ENCODE measurements around the gene ACTA1. TPM values are rescaled to one million over a fixed set of nuclear protein-coding genes. Genes with fewer than 3 reads are reported as not detected.

The ACTA1 gene
- total and polyA plus RNA-seq, 2 donors (not counting 3 experiments of a cell fraction or from before 2014, with no cell fraction given) = 0.22 to 0.33 TPM

- Histone ChIP-seq H3K9me1 (replicated peaks; ENCODE audit: control insufficient read depth, extremely low read depth, insufficient read depth, low read length) (no peaks in the 10 kb centered on the region), H3K4me1 (ENCODE audit: control insufficient read depth, extremely low read depth, insufficient read depth, low read length) (no peaks in the 10 kb centered on the region), H3K9ac (replicated peaks; ENCODE audit: extremely low read depth, insufficient read depth, low read length) (no peak overlapping the region), H3K4me3 (replicated peaks in 1 of 3; ENCODE audit: insufficient read depth in 1 of 3, low read depth in 1 of 3, low read length in 3 of 3) (no peak overlapping the region), H3K27ac (ENCODE audit: insufficient read depth, low read depth, low read length) (no peak overlapping the region), H4K20me1 (replicated peaks; ENCODE audit: control insufficient read depth, extremely low read depth, insufficient read depth, low read length) (no peaks in the 10 kb centered on the region), H3K4me2 (ENCODE audit: insufficient read depth, low read length) (no peak overlapping the region), H3K79me2 (ENCODE audit: control insufficient read depth, insufficient read depth, low read length) (no peaks in the 10 kb centered on the region), H3K9me3 (replicated peaks; ENCODE audit: control insufficient read depth, insufficient read depth, low read length) (no peaks in the 10 kb centered on the region), H2AFZ (ENCODE audit: low read depth, low read length) (no peak overlapping the region), H3K27me3 (ENCODE audit: control insufficient read depth in 2 of 2, insufficient read depth in 2 of 2, low read length in 2 of 2) (peaks cover 36 to 37% of the 10 kb centered on the region in 2 experiments), H3K36me3 (ENCODE audit: control insufficient read depth in 2 of 2, extremely low read depth in 1 of 2, insufficient read depth in 2 of 2, low read length in 2 of 2) (no peaks in the 10 kb centered on the region)
- ChIA-PET CTCF (interaction anchor here (0.9 kb wide), 1 partner anchor 10 kb away, joined by 3 read pairs; no protein-coding TSS in a partner anchor), POLR2A (no interaction called here)
- BruUV-seq (replicated peaks) = no TSS peak
- DNase-seq (ENCODE audit: low read depth, low spot score) (no peak), FAIRE-seq (no peak)
- dilution Hi-C loops (cut with MboI; ENCODE audit: extremely low pct_ligation_motif_present, low sequenced_read_pairs) (no loop called here), intact Hi-C loops (cut with micrococcal nuclease) (no loop called here)
- TF ChIP-seq POLR2A (IDR thresholded peaks at IDR 0.05; ENCODE audit: low read depth, low read length) (no peak), JUN (IDR thresholded peaks at IDR 0.05; ENCODE audit: borderline replicate concordance, insufficient read depth, insufficient read length, low read depth) (no peak), POLR2AphosphoS5 (IDR thresholded peaks at IDR 0.05; ENCODE audit: insufficient read depth, low read depth, low read length) (no peak), MAX (IDR thresholded peaks at IDR 0.05; ENCODE audit: insufficient read depth, insufficient read length) (no peak), EZH2 (IDR thresholded peaks at IDR 0.05; ENCODE audit: borderline replicate concordance, low read depth, low read length, severe bottlenecking) (no peak), CTCF (IDR thresholded peaks at IDR 0.05; ENCODE audit: extremely low read depth in 1 of 2, insufficient read depth in 1 of 2, low read depth in 1 of 2, low read length in 2 of 2) (no peak), FOS (IDR thresholded peaks at IDR 0.05; ENCODE audit: borderline replicate concordance, insufficient read depth, low read length) (no peak), GATA2 (IDR thresholded peaks at IDR 0.05; ENCODE audit: insufficient read depth, insufficient read length, low read depth, low read length) (no peak), MYC (IDR thresholded peaks at IDR 0.05; ENCODE audit: low read depth, low read length) (no peak)
Observed at GRCh38 chr1:229410692-229411433, 23.0 kb downstream of the ACTA1 start.
